ENCODE results near the gene ASAP3.
"Not testable (repeated sequence)": the region's sequence is repeated elsewhere in the genome, so short reads cannot be mapped to it uniquely, and the experiment has no call there.

Gene ASAP3

GRCh38 chr1:23395849-23396248 lies 88.1 kb downstream of the ASAP3 start:
- no peak for DNase-seq (ENCODE audit: low read depth in 2 of 2)

- no peak for DNase-seq (ENCODE audit: low read depth in 2 of 2)
Measured at GRCh38 chr1:23395154-23395724, 88.7 kb downstream of the ASAP3 start.

DNA sequence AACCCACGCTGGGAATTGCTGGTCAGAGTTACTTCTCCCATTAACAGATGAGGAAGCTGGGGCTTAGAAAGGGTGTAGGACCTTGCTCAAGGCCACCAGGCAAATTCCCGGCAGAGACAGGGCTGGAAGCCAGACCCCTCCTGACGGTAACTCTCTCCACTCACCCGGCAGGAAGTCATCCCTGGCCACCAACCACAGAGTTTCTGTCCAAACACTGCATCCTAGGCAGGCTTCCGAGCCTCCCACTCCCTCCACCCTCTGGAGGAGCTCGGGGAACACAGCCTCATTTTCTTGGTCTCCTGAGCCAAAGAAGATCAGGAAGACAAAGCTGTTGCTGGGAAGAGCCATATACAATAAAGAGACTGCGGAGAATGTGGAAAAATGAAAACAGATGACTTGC lies 89.3 kb downstream of the ASAP3 start:
- DNase-seq (ENCODE audit: low read depth in 2 of 2): no peak

GRCh38 chr1:23394181-23394580 lies 89.8 kb downstream of the ASAP3 start:
- DNase-seq (ENCODE audit: low read depth in 2 of 2): no peak

- DNase-seq (ENCODE audit: low read depth in 2 of 2): no peak
Measured at GRCh38 chr1:23393706-23394105, 90.3 kb downstream of the ASAP3 start.

GRCh38 chr1:23392125-23392855 lies 91.7 kb downstream of the ASAP3 start:
- no peak for DNase-seq (ENCODE audit: low read depth in 2 of 2)

GRCh38 chr1:23389837-23390321 lies 94.1 kb downstream of the ASAP3 start:
- no peak for DNase-seq (ENCODE audit: low read depth in 2 of 2)

- no peak for DNase-seq (ENCODE audit: low read depth in 2 of 2)
Measured at GRCh38 chr1:23387494-23387893, 96.5 kb downstream of the ASAP3 start.

- DNase-seq (ENCODE audit: low read depth in 2 of 2): no peak
Measured at GRCh38 chr1:23385119-23385621, 98.8 kb downstream of the ASAP3 start.

DNA sequence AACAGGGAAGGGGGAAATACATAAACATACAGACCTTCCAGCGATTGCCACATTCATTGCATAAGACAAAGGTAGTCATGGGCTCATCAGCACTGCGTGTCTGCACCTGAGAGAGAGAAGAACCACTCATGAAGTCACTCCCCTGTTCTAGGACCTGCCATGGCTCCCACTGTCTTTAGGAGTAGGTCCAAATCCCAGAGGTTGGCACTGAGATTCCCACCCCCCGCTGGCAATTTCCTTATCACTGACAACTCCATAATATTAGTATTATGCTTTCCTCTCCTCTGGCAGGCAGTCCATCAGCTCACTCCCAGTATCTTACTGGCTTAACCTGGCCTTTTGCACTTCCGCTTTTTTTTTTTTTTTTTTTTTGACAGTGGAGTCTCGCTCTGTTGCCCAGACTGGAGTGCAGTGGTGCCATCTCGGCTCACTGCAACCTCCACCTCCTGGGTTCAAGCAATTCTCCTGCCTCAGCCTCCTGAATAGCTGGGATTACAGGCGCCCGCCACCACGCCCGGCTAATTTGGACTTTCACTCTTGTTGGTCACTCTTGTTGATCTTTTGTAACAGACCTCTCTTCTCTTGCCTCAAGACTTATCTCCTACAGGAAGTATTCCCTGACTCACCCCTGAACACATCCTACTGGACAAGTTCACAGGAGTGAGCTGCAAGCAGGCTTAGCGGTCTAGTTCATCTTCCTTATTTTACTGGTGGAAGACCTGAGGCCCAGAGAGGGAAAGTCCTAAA lies 99.5 kb downstream of the ASAP3 start:
- no peak for DNase-seq (ENCODE audit: low read depth in 2 of 2)

GRCh38 chr1:23383577-23384311 lies 100.2 kb downstream of the ASAP3 start:
- DNase-seq (ENCODE audit: low read depth in 2 of 2): no peak

DNA sequence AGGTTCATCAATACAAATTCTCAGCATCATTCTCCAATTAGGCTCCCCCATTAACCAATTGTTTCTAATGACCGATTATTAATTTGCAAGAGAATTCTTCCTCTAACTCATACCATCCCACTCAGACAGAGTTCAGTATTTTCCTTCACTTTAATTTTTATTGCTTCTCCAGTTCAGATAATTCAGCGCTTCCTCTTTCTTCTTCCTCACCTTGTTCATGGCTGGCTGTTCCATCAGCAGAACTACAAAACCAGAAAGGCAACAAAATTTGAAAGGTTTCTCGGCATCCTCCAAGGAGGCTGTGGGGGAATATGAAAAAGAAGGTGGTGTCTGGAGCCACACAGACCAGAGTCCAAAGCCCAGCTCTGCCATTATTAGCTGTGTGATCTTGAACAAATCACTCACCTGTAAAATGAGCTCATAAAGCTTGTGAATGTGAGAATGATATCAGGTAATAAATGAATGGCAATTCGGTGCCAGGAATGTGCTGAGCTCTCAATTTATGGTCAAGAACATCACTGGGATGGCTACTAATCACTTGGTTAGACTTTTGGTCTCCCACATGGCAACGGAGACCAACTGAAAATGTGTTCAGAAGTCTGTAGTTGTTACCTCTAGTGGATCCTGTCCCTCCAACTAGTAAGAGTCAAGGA lies 102.6 kb downstream of the ASAP3 start:
- no peak for DNase-seq (ENCODE audit: low read depth in 2 of 2)

DNA sequence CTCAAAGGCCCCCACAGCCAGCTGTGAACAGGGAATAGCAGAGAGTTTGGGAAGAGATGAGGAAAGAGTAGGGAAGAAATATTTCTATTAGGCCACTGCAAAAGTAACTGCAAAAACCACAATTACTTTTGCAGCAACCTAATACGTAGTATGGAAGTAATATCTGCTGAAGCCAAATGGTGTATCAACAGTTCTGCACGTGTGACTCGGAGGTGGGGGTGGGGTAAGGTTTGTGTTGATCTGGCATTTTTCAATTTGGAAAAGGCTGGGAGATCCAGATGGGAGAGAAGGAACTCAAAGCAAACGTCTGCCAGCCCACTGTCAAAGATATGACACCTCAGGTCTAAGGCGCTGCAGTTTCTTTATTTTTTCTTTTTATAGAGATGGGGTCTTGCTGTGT lies 103.3 kb downstream of the ASAP3 start:
- no peak for DNase-seq (ENCODE audit: low read depth in 2 of 2)

GRCh38 chr1:23380236-23380635 lies 103.7 kb downstream of the ASAP3 start:
- DNase-seq (ENCODE audit: low read depth in 2 of 2): not testable (repeated sequence)
